NB4 (cell line): ENCODE results near the gene KAT6B.

Experiments
- DNase-seq: peaks from one replicate; pipeline ENCODE4 v3.0.0; 2010; ENCODE audit warnings: low read depth
- H3K4me3 ChIP-seq: one replicate; pipeline ENCODE4 v1.5.1; 2011; ENCODE audit warnings: mild to moderate bottlenecking, low read depth, low read length, moderate library complexity
- MYC ChIP-seq: IDR thresholded peaks from 2 replicates; pipeline ENCODE4 v1.6.1; 2011; ENCODE audit warnings: low read depth, low read length
- POLR2A ChIP-seq: IDR thresholded peaks from 2 replicates; pipeline ENCODE4 v1.6.1; 2011; ENCODE audit warnings: mild to moderate bottlenecking; ENCODE audit not compliant: insufficient read length; ENCODE audit errors: extremely low read depth
- TF ChIP-seq, protein P1 (sequence below): IDR thresholded peaks from 2 replicates; pipeline ENCODE4 v1.6.1; 2011; ENCODE audit warnings: low read depth, low read length
- TF ChIP-seq, protein P2 (sequence below): IDR thresholded peaks from one replicate; pipeline ENCODE4 v1.5.1; 2012; ENCODE audit warnings: low read depth, low read length

Gene KAT6B

DNA sequence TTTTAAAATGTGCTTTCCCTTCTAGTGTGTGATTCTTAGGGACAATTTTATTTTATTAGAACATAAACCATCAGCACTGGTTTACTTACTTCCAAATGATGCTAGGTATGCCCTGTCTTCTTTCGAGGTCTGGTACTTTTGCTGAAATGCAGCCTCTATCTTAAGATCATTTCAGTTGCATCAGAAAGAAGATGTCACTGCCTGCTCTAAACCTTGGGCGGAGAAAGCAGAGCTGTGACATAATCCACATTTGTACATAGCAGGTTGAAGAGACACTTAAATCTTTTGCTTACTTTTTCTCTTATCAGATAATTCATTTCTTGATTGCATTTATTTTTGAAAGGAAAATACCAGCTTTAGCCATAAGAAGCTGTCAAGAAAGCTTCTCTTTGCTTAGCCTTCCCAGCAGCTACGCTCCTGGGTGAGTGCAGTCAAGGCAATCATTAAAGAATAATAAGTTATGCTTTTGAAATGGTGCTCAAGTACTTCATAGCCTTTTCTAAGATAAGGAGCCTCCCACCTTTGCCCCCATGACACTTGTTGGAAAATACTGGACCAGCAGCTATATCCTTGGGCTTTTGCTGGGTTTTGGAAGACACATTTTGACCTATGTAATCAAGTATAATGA, 176.7 kb downstream of the KAT6B start:
- TF ChIP-seq POLR2A: no peak
- TF ChIP-seq, protein P1, sequence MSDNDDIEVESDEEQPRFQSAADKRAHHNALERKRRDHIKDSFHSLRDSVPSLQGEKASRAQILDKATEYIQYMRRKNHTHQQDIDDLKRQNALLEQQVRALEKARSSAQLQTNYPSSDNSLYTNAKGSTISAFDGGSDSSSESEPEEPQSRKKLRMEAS: no peak
- TF ChIP-seq, protein P2, sequence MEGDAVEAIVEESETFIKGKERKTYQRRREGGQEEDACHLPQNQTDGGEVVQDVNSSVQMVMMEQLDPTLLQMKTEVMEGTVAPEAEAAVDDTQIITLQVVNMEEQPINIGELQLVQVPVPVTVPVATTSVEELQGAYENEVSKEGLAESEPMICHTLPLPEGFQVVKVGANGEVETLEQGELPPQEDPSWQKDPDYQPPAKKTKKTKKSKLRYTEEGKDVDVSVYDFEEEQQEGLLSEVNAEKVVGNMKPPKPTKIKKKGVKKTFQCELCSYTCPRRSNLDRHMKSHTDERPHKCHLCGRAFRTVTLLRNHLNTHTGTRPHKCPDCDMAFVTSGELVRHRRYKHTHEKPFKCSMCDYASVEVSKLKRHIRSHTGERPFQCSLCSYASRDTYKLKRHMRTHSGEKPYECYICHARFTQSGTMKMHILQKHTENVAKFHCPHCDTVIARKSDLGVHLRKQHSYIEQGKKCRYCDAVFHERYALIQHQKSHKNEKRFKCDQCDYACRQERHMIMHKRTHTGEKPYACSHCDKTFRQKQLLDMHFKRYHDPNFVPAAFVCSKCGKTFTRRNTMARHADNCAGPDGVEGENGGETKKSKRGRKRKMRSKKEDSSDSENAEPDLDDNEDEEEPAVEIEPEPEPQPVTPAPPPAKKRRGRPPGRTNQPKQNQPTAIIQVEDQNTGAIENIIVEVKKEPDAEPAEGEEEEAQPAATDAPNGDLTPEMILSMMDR: no peak
- TF ChIP-seq MYC: no peak
- no peak for DNase-seq
- H3K4me3 ChIP-seq: no peak overlapping the region

DNA sequence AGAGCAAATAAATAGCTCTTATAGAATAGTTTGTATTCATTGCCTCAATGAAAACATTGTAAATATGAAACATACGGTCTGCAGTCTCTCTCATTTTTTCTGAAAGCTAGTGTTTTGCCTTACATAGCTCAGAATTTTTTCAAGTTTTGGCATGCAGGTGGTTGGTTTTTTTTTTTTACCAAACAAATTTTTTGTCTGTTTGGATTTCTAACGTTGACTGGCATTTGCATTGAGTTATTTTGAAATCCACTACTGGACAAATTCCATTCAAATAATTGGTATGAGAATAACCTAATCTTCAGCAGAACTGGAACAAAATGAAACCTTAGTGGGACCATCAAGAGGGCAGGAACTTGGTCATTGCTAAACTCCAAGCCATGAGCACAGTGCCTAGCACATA, 177.5 kb downstream of the KAT6B start:
- H3K4me3 ChIP-seq: no peak overlapping the region
- DNase-seq: no peak
- TF ChIP-seq MYC: no peak
- TF ChIP-seq, protein P1: no peak
- TF ChIP-seq, protein P2: no peak
- no peak for TF ChIP-seq POLR2A

DNA sequence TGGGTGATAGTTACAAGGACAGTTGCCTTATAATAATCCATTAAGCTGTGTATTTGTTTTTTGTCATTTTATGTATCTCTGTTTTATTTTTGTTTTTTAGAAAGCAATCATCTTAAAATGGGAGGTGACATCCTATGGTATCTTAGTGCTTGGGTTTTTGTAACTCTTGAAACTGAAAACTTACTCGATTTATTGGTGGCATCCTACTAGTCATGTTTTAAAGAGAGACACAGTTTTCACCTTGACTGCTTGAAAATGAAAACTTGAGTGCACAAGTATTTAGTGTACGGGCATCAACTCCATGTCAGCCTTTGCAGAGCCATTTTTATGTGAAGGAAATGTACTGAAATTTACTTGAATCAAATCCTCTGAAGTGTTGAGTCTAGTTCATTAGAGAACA, 181.2 kb downstream of the KAT6B start:
- TF ChIP-seq, protein P2: no peak
- TF ChIP-seq POLR2A: no peak
- TF ChIP-seq MYC: no peak
- TF ChIP-seq, protein P1: no peak
- no peak for DNase-seq
- H3K4me3 ChIP-seq: no peak overlapping the region

DNA sequence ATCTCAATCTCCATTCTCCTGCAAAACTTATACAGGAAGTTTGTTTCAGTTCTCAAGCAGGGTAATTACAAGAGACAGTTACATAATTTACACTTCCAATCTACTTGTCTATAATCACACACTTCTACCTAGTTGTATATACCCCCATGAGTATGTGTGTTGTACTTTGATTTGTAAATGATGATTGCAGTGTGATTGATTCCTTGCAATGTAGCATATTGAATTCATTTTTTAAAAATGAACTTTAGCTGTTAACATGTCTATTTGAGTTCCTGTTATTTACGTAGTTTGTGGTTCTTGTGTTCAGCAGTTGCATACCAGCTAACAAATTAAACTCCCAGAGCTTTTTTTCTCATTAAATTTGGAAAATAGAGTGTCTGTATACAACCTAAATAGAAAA, 182.6 kb downstream of the KAT6B start:
- DNase-seq: no peak
- H3K4me3 ChIP-seq: no peak overlapping the region
- TF ChIP-seq POLR2A (no peak), MYC (no peak)
- TF ChIP-seq, protein P1: no peak
- TF ChIP-seq, protein P2: no peak

DNA sequence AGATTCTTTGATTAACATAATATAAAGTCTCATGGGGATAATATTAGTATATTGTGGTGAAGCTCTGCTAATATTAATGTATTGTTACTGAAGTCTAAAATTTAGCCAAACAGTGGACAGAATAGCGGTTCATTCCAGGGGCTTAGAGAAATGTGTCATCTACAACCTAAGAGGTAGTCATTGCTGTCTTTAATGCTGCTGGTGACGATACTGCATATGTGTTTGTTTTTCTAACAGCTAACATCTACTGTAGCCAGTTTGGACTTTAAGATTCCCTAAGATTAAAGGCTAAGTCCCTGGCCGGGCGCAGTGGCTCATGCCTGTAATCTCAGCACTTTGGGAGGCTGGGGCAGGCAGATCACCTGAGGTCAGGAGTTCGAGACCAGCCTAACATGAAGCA, 183.0 kb downstream of the KAT6B start:
- DNase-seq: no peak
- no peak overlapping the region for H3K4me3 ChIP-seq
- TF ChIP-seq, protein P1: no peak
- TF ChIP-seq, protein P2: no peak
- no peak for TF ChIP-seq MYC
- TF ChIP-seq POLR2A: no peak
